Measurements from ENCODE around the gene ETHE1.

Gene ETHE1

GRCh38 chr19:43553656-43554055 is 26.7 kb upstream of the ETHE1 start:
- 98% methylated on average over 4 of the region's 4 CpGs for WGBS

GRCh38 chr19:43552616-43553015 is 25.6 kb upstream of the ETHE1 start:
- Histone ChIP-seq H3K23ac (ENCODE audit: low read length in 2 of 2) (no peak overlapping the region), H3K27ac (ENCODE audit: low read length, poor library complexity, severe bottlenecking) (no peak overlapping the region), H3K4me1 (ENCODE audit: control insufficient read depth, insufficient read depth, low read depth, low read length) (no peaks in the 10 kb centered on the region), H3K9ac (ENCODE audit: low read length) (no peak overlapping the region), H3K4me3 (ENCODE audit: insufficient read depth in 1 of 2, low read depth in 1 of 2, low read length in 2 of 2) (no peak overlapping the region), H4K91ac (ENCODE audit: low read length) (no peak overlapping the region), H3K4ac (ENCODE audit: low read depth in 1 of 2, low read length in 2 of 2) (no peak overlapping the region), H3K4me2 (ENCODE audit: low read length, poor library complexity, severe bottlenecking) (no peak overlapping the region), H2AK5ac (ENCODE audit: low read length, severe bottlenecking) (no peak overlapping the region), H3K18ac (ENCODE audit: low read depth in 1 of 2, low read length in 2 of 2) (no peak overlapping the region), H3K14ac (ENCODE audit: low read length in 2 of 2) (no peak overlapping the region), H2AFZ (ENCODE audit: low read depth, low read length) (no peak overlapping the region), H3K9me3 (ENCODE audit: control insufficient read depth, low read length) (no peaks in the 10 kb centered on the region), H4K8ac (ENCODE audit: low read length) (no peak overlapping the region), H2BK12ac (ENCODE audit: low read length in 2 of 2) (no peak overlapping the region), H2BK15ac (ENCODE audit: low read depth, poor library complexity, severe bottlenecking) (no peak overlapping the region), H3K36me3 (ENCODE audit: control insufficient read depth in 1 of 2, insufficient read depth in 2 of 2, low read depth in 1 of 2, low read length in 2 of 2) (peaks cover 54 to 58% of the 10 kb centered on the region in 2 experiments), H2BK120ac (ENCODE audit: low read depth, low read length) (no peak overlapping the region), H3K27me3 (ENCODE audit: control insufficient read depth in 1 of 2, insufficient read depth in 1 of 2, low read length in 2 of 2) (no peaks in the 10 kb centered on the region), H3K79me1 (replicated peaks; ENCODE audit: low read length, poor library complexity, severe bottlenecking) (peaks cover 31% of the 10 kb centered on the region), H2BK5ac (ENCODE audit: low read depth, low read length, poor library complexity, severe bottlenecking) (no peak overlapping the region)
- DNase-seq = no peak
- WGBS = 91% methylated on average over 3 of the region's 3 CpGs

More at GRCh38 chr19:43553656-43554055, 26.7 kb upstream of the ETHE1 start:
- H3K18ac ChIP-seq (ENCODE audit: low read depth in 1 of 2, low read length in 2 of 2) = no peak overlapping the region
- no peak overlapping the region for H2AFZ ChIP-seq (ENCODE audit: low read depth, low read length)
- no peak overlapping the region for H3K4ac ChIP-seq (ENCODE audit: low read depth in 1 of 2, low read length in 2 of 2)
- no peaks in the 10 kb centered on the region for H3K9me3 ChIP-seq (ENCODE audit: control insufficient read depth, low read length)
- no peak overlapping the region for H2BK12ac ChIP-seq (ENCODE audit: low read length in 2 of 2)
- no peak overlapping the region for H2AK5ac ChIP-seq (ENCODE audit: low read length, severe bottlenecking)
- no peaks in the 10 kb centered on the region for H3K4me1 ChIP-seq (ENCODE audit: control insufficient read depth, insufficient read depth, low read depth, low read length)
- no peak for DNase-seq
- no peak overlapping the region for H3K14ac ChIP-seq (ENCODE audit: low read length in 2 of 2)
- H3K4me2 ChIP-seq (ENCODE audit: low read length, poor library complexity, severe bottlenecking) = no peak overlapping the region
- H3K36me3 ChIP-seq (ENCODE audit: control insufficient read depth in 1 of 2, insufficient read depth in 2 of 2, low read depth in 1 of 2, low read length in 2 of 2) = peaks cover 59 to 63% of the 10 kb centered on the region in 2 experiments
- no peak overlapping the region for H3K23ac ChIP-seq (ENCODE audit: low read length in 2 of 2)
- no peak overlapping the region for H3K27ac ChIP-seq (ENCODE audit: low read length, poor library complexity, severe bottlenecking)
- H4K8ac ChIP-seq (ENCODE audit: low read length) = no peak overlapping the region
- no peak overlapping the region for H2BK15ac ChIP-seq (ENCODE audit: low read depth, poor library complexity, severe bottlenecking)
- H3K79me1 ChIP-seq (replicated peaks; ENCODE audit: low read length, poor library complexity, severe bottlenecking) = peaks cover 31% of the 10 kb centered on the region
- no peak overlapping the region for H2BK120ac ChIP-seq (ENCODE audit: low read depth, low read length)
- H3K4me3 ChIP-seq (ENCODE audit: insufficient read depth in 1 of 2, low read depth in 1 of 2, low read length in 2 of 2) = no peak overlapping the region
- H3K9ac ChIP-seq (ENCODE audit: low read length) = no peak overlapping the region
- no peak overlapping the region for H2BK5ac ChIP-seq (ENCODE audit: low read depth, low read length, poor library complexity, severe bottlenecking)
- no peaks in the 10 kb centered on the region for H3K27me3 ChIP-seq (ENCODE audit: control insufficient read depth in 1 of 2, insufficient read depth in 1 of 2, low read length in 2 of 2)
- no peak overlapping the region for H4K91ac ChIP-seq (ENCODE audit: low read length)

DNA sequence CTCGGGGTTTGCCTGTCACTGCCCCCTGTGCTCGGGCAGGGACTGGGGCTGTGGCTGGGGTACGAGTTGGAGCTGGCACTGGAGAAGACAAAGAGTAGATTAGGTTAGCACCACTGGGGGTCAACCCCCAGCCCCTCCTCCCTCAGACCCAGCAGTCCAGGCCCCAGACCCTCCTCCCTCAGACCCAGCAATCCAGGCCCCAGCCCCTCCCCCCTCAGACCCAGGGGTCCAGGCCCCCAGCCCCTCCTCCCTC is 25.1 kb upstream of the ETHE1 start:
- Histone ChIP-seq H2BK12ac (ENCODE audit: low read length in 2 of 2) (no peak overlapping the region), H3K9me3 (ENCODE audit: control insufficient read depth, low read length) (no peaks in the 10 kb centered on the region), H2AK5ac (ENCODE audit: low read length, severe bottlenecking) (no peak overlapping the region), H3K36me3 (ENCODE audit: control insufficient read depth in 1 of 2, insufficient read depth in 2 of 2, low read depth in 1 of 2, low read length in 2 of 2) (peaks cover 54 to 62% of the 10 kb centered on the region in 2 experiments), H3K27ac (ENCODE audit: low read length, poor library complexity, severe bottlenecking) (no peak overlapping the region), H4K91ac (ENCODE audit: low read length) (no peak overlapping the region), H3K4me1 (ENCODE audit: control insufficient read depth, insufficient read depth, low read depth, low read length) (no peaks in the 10 kb centered on the region), H3K23ac (ENCODE audit: low read length in 2 of 2) (no peak overlapping the region), H2BK120ac (ENCODE audit: low read depth, low read length) (no peak overlapping the region), H3K4me2 (ENCODE audit: low read length, poor library complexity, severe bottlenecking) (no peak overlapping the region), H2BK5ac (ENCODE audit: low read depth, low read length, poor library complexity, severe bottlenecking) (no peak overlapping the region), H3K4ac (ENCODE audit: low read depth in 1 of 2, low read length in 2 of 2) (no peak overlapping the region), H2BK15ac (ENCODE audit: low read depth, poor library complexity, severe bottlenecking) (no peak overlapping the region), H3K18ac (ENCODE audit: low read depth in 1 of 2, low read length in 2 of 2) (no peak overlapping the region), H3K9ac (ENCODE audit: low read length) (no peak overlapping the region), H3K4me3 (ENCODE audit: insufficient read depth in 1 of 2, low read depth in 1 of 2, low read length in 2 of 2) (no peak overlapping the region), H3K79me1 (replicated peaks; ENCODE audit: low read length, poor library complexity, severe bottlenecking) (peaks cover 31% of the 10 kb centered on the region), H4K8ac (ENCODE audit: low read length) (no peak overlapping the region), H2AFZ (ENCODE audit: low read depth, low read length) (no peak overlapping the region), H3K27me3 (ENCODE audit: control insufficient read depth in 1 of 2, insufficient read depth in 1 of 2, low read length in 2 of 2) (no peaks in the 10 kb centered on the region), H3K14ac (ENCODE audit: low read length in 2 of 2) (no peak overlapping the region)
- 92% methylated on average over 2 of the region's 3 CpGs for WGBS
- no peak for DNase-seq

- Histone ChIP-seq H3K9me3 (ENCODE audit: control insufficient read depth, low read length) (no peaks in the 10 kb centered on the region), H2AFZ (ENCODE audit: low read depth, low read length) (no peak overlapping the region), H2BK15ac (ENCODE audit: low read depth, poor library complexity, severe bottlenecking) (no peak overlapping the region), H3K18ac (ENCODE audit: low read depth in 1 of 2, low read length in 2 of 2) (no peak overlapping the region), H2AK5ac (ENCODE audit: low read length, severe bottlenecking) (no peak overlapping the region), H2BK5ac (ENCODE audit: low read depth, low read length, poor library complexity, severe bottlenecking) (no peak overlapping the region), H3K9ac (ENCODE audit: low read length) (no peak overlapping the region), H3K4me1 (ENCODE audit: control insufficient read depth, insufficient read depth, low read depth, low read length) (no peaks in the 10 kb centered on the region), H4K91ac (ENCODE audit: low read length) (no peak overlapping the region), H3K27ac (ENCODE audit: low read length, poor library complexity, severe bottlenecking) (no peak overlapping the region), H3K4me2 (ENCODE audit: low read length, poor library complexity, severe bottlenecking) (no peak overlapping the region), H3K4ac (ENCODE audit: low read depth in 1 of 2, low read length in 2 of 2) (no peak overlapping the region), H3K79me1 (replicated peaks; ENCODE audit: low read length, poor library complexity, severe bottlenecking) (peaks cover 31% of the 10 kb centered on the region), H2BK120ac (ENCODE audit: low read depth, low read length) (no peak overlapping the region), H3K4me3 (ENCODE audit: insufficient read depth in 1 of 2, low read depth in 1 of 2, low read length in 2 of 2) (no peak overlapping the region), H4K8ac (ENCODE audit: low read length) (no peak overlapping the region), H3K36me3 (ENCODE audit: control insufficient read depth in 1 of 2, insufficient read depth in 2 of 2, low read depth in 1 of 2, low read length in 2 of 2) (peaks cover 54 to 65% of the 10 kb centered on the region in 2 experiments), H2BK12ac (ENCODE audit: low read length in 2 of 2) (no peak overlapping the region), H3K27me3 (ENCODE audit: control insufficient read depth in 1 of 2, insufficient read depth in 1 of 2, low read length in 2 of 2) (no peaks in the 10 kb centered on the region), H3K23ac (ENCODE audit: low read length in 2 of 2) (no peak overlapping the region), H3K14ac (ENCODE audit: low read length in 2 of 2) (no peak overlapping the region)
- no peak for DNase-seq
- 96% methylated on average over 18 of the region's 23 CpGs for WGBS
These were observed 24.6 kb upstream of the ETHE1 start for GRCh38 chr19:43551399-43552197.
